Astrocyte of the cerebellum (primary cell): Measurements from ENCODE around the gene ATXN10.

Experiments used
- DNase-seq: peaks from one replicate; pipeline ENCODE4 v3.0.0-alpha.2; 2011; ENCODE audit warnings: low read depth
- H3K4me3 ChIP-seq: 2 replicates; pipeline ENCODE4 v1.5.1; 2011; ENCODE audit warnings: mild to moderate bottlenecking, low read depth, low read length, moderate library complexity
- CTCF ChIP-seq: IDR thresholded peaks from 2 replicates; pipeline ENCODE4 v1.5.1; 2012; ENCODE audit warnings: low read length, low read depth, moderate library complexity, mild to moderate bottlenecking; ENCODE audit errors: missing control alignments
- in situ Hi-C: cut with HindIII; loops from 2 replicates; pipeline ENCODE4 v1.10.0; 2017; ENCODE audit warnings: low sequenced_read_pairs

The ATXN10 gene

GRCh38 chr22:45836418-45837169, 165.0 kb downstream of the ATXN10 start:
- DNase-seq = no peak
- in situ Hi-C loops = no loop called here
- no peak overlapping the region for H3K4me3 ChIP-seq
- no peak for TF ChIP-seq CTCF

GRCh38 chr22:45837508-45837907, 165.9 kb downstream of the ATXN10 start:
- in situ Hi-C loops = no loop called here
- no peak overlapping the region for H3K4me3 ChIP-seq
- no peak for TF ChIP-seq CTCF
- no peak for DNase-seq

DNA sequence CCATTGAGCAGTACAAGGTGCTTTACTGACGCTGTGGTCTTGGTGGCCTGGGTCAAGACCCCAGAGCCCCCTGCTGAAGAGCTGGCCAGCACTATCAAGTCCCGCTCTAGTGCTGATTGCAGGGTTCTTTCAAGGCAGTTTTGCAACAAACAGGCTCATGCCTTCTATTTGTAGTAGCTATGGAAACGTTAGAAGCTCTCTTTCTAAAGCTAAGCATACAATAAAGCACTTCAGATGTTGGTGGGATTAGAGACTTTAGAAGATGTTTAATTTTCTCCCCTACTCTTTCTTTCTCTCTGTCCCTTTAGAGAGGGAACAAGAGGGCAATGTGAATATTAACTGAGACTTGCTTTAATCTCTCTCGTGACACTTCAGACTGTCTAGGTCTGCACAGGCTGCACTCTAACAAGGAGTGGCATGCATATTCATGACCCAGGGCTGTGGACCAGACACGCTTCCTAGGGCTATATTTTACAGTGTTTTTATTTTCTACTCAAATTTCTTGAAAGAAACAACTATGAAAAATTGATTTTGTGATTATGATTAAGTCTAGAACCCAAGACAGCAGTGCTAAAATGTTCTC, 166.8 kb downstream of the ATXN10 start:
- TF ChIP-seq CTCF = no peak
- in situ Hi-C loops = no loop called here
- no peak for DNase-seq
- no peak overlapping the region for H3K4me3 ChIP-seq

- H3K4me3 ChIP-seq = no peak overlapping the region
- in situ Hi-C loops = no loop called here
- no peak for TF ChIP-seq CTCF
- no peak for DNase-seq
Measured at GRCh38 chr22:45840483-45840882, 168.8 kb downstream of the ATXN10 start.

- peak; percentile 32 for DNase-seq
- no peak overlapping the region for H3K4me3 ChIP-seq
- in situ Hi-C loops = no loop called here
- TF ChIP-seq CTCF = no peak
Measured at GRCh38 chr22:45842291-45842991, 170.8 kb downstream of the ATXN10 start.

DNA sequence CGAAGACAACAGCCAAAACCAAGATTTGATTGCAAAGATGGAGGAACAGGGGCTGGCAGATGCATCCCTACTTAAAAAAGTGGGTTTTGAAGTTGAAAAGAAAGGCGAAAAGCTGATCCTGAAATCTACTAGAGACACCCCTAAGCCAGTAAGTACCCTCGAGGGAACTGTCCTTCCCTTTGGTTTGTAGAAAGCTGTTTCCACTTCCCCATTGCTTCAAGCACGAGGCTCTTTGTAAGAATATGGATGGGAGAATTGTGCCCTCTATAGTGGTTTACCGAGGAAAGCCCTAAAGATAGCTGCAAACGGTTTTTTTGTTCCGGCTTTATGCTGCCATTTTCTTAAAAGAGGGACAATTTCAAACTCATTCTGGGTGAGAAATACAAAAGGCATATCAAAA, 171.4 kb downstream of the ATXN10 start:
- in situ Hi-C loops = no loop called here
- H3K4me3 ChIP-seq = no peak overlapping the region
- DNase-seq = no peak
- no peak for TF ChIP-seq CTCF
